ACHN (cell line): Measurements from ENCODE around the gene PCDHA2.
"Not testable (repeated sequence)": the region's sequence is repeated elsewhere in the genome, so short reads cannot be mapped to it uniquely, and the experiment has no call there.

ENCODE experiments used
- DNase-seq: peaks from one replicate; pipeline ENCODE4 v3.0.0-alpha.2; 2015
- in situ Hi-C: cut with HindIII; loops from 2 replicates; pipeline ENCODE4 v1.10.0; 2017; ENCODE audit warnings: low sequenced_read_pairs, low pct_ligation_motif_present, low pct_unique_long_range_greater_than_20kb

PCDHA2 gene

GRCh38 chr5:140794595-140795258, at the start of gene PCDHA2:
TSS of gene PCDHA2 (plus strand) at chr5:140794852.
- in situ Hi-C loops = no loop called here
- no peak for DNase-seq

- DNase-seq = no peak
- in situ Hi-C loops = no loop called here
Measured at GRCh38 chr5:140753561-140753960, 41.1 kb upstream of the PCDHA2 start.

- DNase-seq = no peak
- in situ Hi-C loops = no loop called here
Measured at GRCh38 chr5:140764177-140764973, 30.3 kb upstream of the PCDHA2 start.

GRCh38 chr5:140767444-140767843, 27.2 kb upstream of the PCDHA2 start:
- in situ Hi-C loops = no loop called here
- DNase-seq = no peak

GRCh38 chr5:140780512-140780911, 14.1 kb upstream of the PCDHA2 start:
- in situ Hi-C loops = no loop called here
- no peak for DNase-seq

- no peak for DNase-seq
- in situ Hi-C loops = no loop called here
Measured at GRCh38 chr5:140785905-140786686, 8.6 kb upstream of the PCDHA2 start, which contains the start of gene PCDHA1. TSS of gene PCDHA1 (plus strand) at chr5:140786140.

- in situ Hi-C loops, DNase-seq: not testable (repeated sequence)
Measured at GRCh38 chr5:140787422-140787821, 7.2 kb upstream of the PCDHA2 start.

GRCh38 chr5:140787849-140788504, 6.7 kb upstream of the PCDHA2 start:
- in situ Hi-C loops, DNase-seq: not testable (repeated sequence)

- in situ Hi-C loops = no loop called here
- DNase-seq = no peak
Measured at GRCh38 chr5:140791089-140791488, 3.6 kb upstream of the PCDHA2 start.

- no peak for DNase-seq
- in situ Hi-C loops = no loop called here
Measured at GRCh38 chr5:140795259-140795641, 598 bp downstream of the PCDHA2 start.

- in situ Hi-C loops, DNase-seq: not testable (repeated sequence)
Measured at GRCh38 chr5:140796072-140796717, 1.5 kb downstream of the PCDHA2 start.

- in situ Hi-C loops = no loop called here
- no peak for DNase-seq
Measured at GRCh38 chr5:140796718-140797095, 2.1 kb downstream of the PCDHA2 start.

GRCh38 chr5:140800816-140801493, 6.3 kb downstream of the PCDHA2 start, which contains the start of gene PCDHA3:
TSS of gene PCDHA3 (plus strand) at chr5:140801057.
- in situ Hi-C loops = no loop called here
- no peak for DNase-seq

GRCh38 chr5:140801494-140801841, 6.8 kb downstream of the PCDHA2 start:
- in situ Hi-C loops = no loop called here

GRCh38 chr5:140802381-140802780, 7.7 kb downstream of the PCDHA2 start:
- in situ Hi-C loops, DNase-seq: not testable (repeated sequence)

More at GRCh38 chr5:140801494-140801841, 6.8 kb downstream of the PCDHA2 start:
- no peak for DNase-seq

- in situ Hi-C loops = no loop called here
- DNase-seq = no peak
Measured at GRCh38 chr5:140802781-140803271, 8.2 kb downstream of the PCDHA2 start.
